Measurements from ENCODE around the gene CELA3B.
"Not testable (repeated sequence)": the region's sequence is repeated elsewhere in the genome, so short reads cannot be mapped to it uniquely, and the experiment has no call there.

CELA3B gene

DNA sequence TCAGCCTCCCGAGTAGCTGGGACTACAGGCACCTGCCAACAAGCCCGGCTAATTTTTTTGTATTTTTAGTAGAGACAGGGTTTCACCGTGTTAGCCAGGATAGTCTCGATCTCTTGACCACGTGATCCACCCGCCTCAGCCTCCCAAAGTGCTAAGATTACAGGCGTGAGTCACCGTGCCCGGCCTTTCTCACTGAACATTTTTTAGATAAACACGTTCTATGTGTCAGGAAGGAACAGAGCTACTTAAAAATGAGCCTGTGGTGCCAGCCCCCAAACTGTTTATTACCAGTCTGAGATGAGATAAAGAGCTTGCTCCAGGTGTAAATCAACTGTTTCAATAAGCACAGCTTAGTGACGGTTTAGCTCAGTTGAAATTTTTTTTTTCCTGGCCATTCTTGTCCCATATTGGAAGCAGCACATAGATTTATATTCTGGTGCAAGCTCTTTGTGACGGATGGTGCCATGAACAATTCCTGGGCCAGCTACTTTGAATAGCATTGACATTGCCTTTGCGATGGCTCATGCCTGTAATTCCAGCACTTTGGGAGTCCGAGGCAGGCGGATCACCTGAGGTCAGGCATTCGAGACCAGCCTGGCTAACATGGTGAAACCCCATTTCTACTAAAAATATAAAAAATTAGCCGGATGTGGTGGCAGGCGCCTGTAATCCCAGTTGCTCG is 33.7 kb upstream of the CELA3B start:
- not testable (repeated sequence) for H3K79me1 ChIP-seq (ENCODE audit: low read depth, low read length); H2BK12ac ChIP-seq (ENCODE audit: low read length)
- WGBS, 2 donors (ENCODE audit: extremely low coverage in 2 of 2, insufficient read length in 2 of 2, insufficient replicate concordance in 1 of 2), result no CpG with 5 or more reads among the region's 19 CpGs

DNA sequence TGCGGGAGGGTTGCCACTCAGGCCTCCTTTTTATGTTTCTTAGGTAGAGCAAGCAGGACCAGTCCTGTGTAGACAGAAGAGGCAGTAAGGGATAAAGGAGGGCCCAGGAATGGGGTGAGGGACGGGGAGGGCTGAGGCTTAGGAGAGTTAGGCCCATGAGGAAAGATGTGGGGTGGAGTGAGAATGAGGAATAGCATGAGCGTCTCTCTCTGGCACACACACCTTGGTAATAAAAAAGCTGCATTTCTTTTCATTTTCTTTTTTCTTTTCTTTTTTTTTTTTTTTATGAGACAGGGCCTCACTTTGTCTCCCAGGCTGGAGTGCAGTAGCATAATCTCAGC is 32.1 kb upstream of the CELA3B start:
- H3K79me1 ChIP-seq (ENCODE audit: low read depth, low read length), result no peaks in the 10 kb centered on the region
- H3K4ac ChIP-seq (ENCODE audit: low read length), result no peak overlapping the region
- peak overlapping the region; percentile 93 for H3K27ac ChIP-seq (replicated peaks; ENCODE audit: low read length)
- no peak overlapping the region for H3K9ac ChIP-seq (ENCODE audit: low read depth, low read length, poor library complexity)
- no peak overlapping the region for H3K23ac ChIP-seq (ENCODE audit: low read depth, low read length, poor library complexity)
- H3K4me1 ChIP-seq (ENCODE audit: control insufficient read depth in 2 of 2, insufficient read depth in 1 of 2, low read depth in 1 of 2, low read length in 2 of 2), result peaks cover 24 to 26% of the 10 kb centered on the region in 2 donors
- WGBS, 2 donors (ENCODE audit: extremely low coverage in 2 of 2, insufficient read length in 2 of 2, insufficient replicate concordance in 1 of 2), result no CpG with 5 or more reads among the region's 3 CpGs
- H3K27me3 ChIP-seq (ENCODE audit: control insufficient read depth in 3 of 3, insufficient read depth in 3 of 3, low read depth in 1 of 3, low read length in 3 of 3), result peaks cover 0 to under 1% (median 0%) of the 10 kb centered on the region in 3 experiments
- H3K9me3 ChIP-seq (replicated peaks in 1 of 2; ENCODE audit: control insufficient read depth in 2 of 2, insufficient read depth in 1 of 2, low read depth in 1 of 2, low read length in 2 of 2), result no peaks in the 10 kb centered on the region
- H2BK12ac ChIP-seq (ENCODE audit: low read length), result peak overlapping the region; percentile 32
- peak overlapping the region; percentile 51 for H3K18ac ChIP-seq (ENCODE audit: low read length)
- H3K36me3 ChIP-seq (replicated peaks in 1 of 2; ENCODE audit: control insufficient read depth in 2 of 2, insufficient read depth in 2 of 2, low read length in 2 of 2), result no peaks in the 10 kb centered on the region
- H2BK120ac ChIP-seq (ENCODE audit: low read depth, low read length), result no peak overlapping the region
- no peak overlapping the region for H4K91ac ChIP-seq (ENCODE audit: low read depth, low read length, poor library complexity)
- H3K14ac ChIP-seq (ENCODE audit: low read length), result no peak overlapping the region
- no peak overlapping the region for H2BK15ac ChIP-seq (ENCODE audit: low read length)
- H2BK5ac ChIP-seq (ENCODE audit: low read length), result no peak overlapping the region
- H4K8ac ChIP-seq (ENCODE audit: low read depth, low read length), result no peak overlapping the region
- H2AFZ ChIP-seq (ENCODE audit: low read length), result peak overlapping the region; percentile 82
- no peak overlapping the region for H3K4me2 ChIP-seq (ENCODE audit: insufficient read depth, low read length, poor library complexity, severe bottlenecking)
- no peak overlapping the region for H3K4me3 ChIP-seq (ENCODE audit: low read length in 2 of 2)
- H2AK5ac ChIP-seq (ENCODE audit: low read depth, low read length), result no peak overlapping the region
- no peak for DNase-seq (ENCODE audit: low spot score)

More for the DNA sequence above, 33.7 kb upstream of the CELA3B start:
- H3K4ac ChIP-seq (ENCODE audit: low read length); H3K23ac ChIP-seq (ENCODE audit: low read depth, low read length, poor library complexity); H3K27me3 ChIP-seq (ENCODE audit: control insufficient read depth in 3 of 3, insufficient read depth in 3 of 3, low read depth in 1 of 3, low read length in 3 of 3); H2AK5ac ChIP-seq (ENCODE audit: low read depth, low read length); H3K14ac ChIP-seq (ENCODE audit: low read length); H3K27ac ChIP-seq (replicated peaks; ENCODE audit: low read length); H3K4me2 ChIP-seq (ENCODE audit: insufficient read depth, low read length, poor library complexity, severe bottlenecking); H3K36me3 ChIP-seq (replicated peaks in 1 of 2; ENCODE audit: control insufficient read depth in 2 of 2, insufficient read depth in 2 of 2, low read length in 2 of 2); H2BK15ac ChIP-seq (ENCODE audit: low read length); H4K8ac ChIP-seq (ENCODE audit: low read depth, low read length); H3K9me3 ChIP-seq (replicated peaks in 1 of 2; ENCODE audit: control insufficient read depth in 2 of 2, insufficient read depth in 1 of 2, low read depth in 1 of 2, low read length in 2 of 2); H4K91ac ChIP-seq (ENCODE audit: low read depth, low read length, poor library complexity); H3K18ac ChIP-seq (ENCODE audit: low read length); DNase-seq (ENCODE audit: low spot score); H2AFZ ChIP-seq (ENCODE audit: low read length); H3K9ac ChIP-seq (ENCODE audit: low read depth, low read length, poor library complexity); H2BK120ac ChIP-seq (ENCODE audit: low read depth, low read length); H3K4me3 ChIP-seq (ENCODE audit: low read length in 2 of 2); H2BK5ac ChIP-seq (ENCODE audit: low read length): not testable (repeated sequence)
- peaks cover 31 to 34% of the 10 kb centered on the region in 2 donors for H3K4me1 ChIP-seq (ENCODE audit: control insufficient read depth in 2 of 2, insufficient read depth in 1 of 2, low read depth in 1 of 2, low read length in 2 of 2)

DNA sequence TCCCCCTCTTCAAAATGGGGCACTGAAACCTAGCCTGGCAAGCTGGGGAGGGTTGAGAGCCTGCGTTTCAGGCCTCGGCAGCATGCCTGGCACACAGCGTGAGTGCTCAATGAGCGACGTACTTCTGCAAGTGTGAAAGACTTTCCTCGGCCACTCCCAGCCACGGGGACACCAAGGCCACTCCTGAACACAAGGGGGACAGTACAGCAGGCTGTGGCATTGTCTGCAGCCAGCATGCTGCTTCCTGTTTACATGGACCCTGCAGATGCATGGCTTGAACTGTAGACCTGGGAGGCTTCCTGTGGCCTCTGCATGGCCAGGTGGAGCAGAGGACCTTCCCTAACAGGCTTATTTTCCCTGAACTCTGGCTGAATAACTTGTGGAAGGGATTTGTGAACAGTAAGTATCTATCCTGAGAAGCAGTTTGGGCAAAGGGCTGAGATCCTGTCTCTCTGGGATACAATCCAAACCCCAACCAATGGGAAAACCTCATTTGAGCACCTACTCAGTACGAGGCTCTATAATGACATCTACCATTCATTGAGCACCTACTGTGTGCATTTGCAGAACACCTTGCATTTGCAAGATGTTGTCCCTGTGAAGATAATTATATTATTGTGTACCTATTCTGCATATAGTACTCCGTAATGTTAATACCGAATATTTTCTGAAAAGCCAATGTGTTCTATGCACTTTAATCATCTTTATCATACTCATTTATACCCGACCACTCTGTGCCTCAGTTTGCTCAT is 29.8 kb upstream of the CELA3B start:
- H4K8ac ChIP-seq (ENCODE audit: low read depth, low read length), result no peak overlapping the region
- H3K9me3 ChIP-seq (replicated peaks in 1 of 2; ENCODE audit: control insufficient read depth in 2 of 2, insufficient read depth in 1 of 2, low read depth in 1 of 2, low read length in 2 of 2), result no peaks in the 10 kb centered on the region
- no peak overlapping the region for H3K27ac ChIP-seq (replicated peaks; ENCODE audit: low read length)
- peaks cover 17 to 26% of the 10 kb centered on the region in 2 donors for H3K4me1 ChIP-seq (ENCODE audit: control insufficient read depth in 2 of 2, insufficient read depth in 1 of 2, low read depth in 1 of 2, low read length in 2 of 2)
- H3K18ac ChIP-seq (ENCODE audit: low read length), result peak overlapping the region; percentile 71
- no peaks in the 10 kb centered on the region for H3K79me1 ChIP-seq (ENCODE audit: low read depth, low read length)
- peak overlapping the region; percentile 41 for H2BK15ac ChIP-seq (ENCODE audit: low read length)
- peak overlapping the region; percentile 54 for H2AFZ ChIP-seq (ENCODE audit: low read length)
- H3K4ac ChIP-seq (ENCODE audit: low read length), result no peak overlapping the region
- H2BK5ac ChIP-seq (ENCODE audit: low read length), result no peak overlapping the region
- H3K4me2 ChIP-seq (ENCODE audit: insufficient read depth, low read length, poor library complexity, severe bottlenecking), result no peak overlapping the region
- H2BK12ac ChIP-seq (ENCODE audit: low read length), result peak overlapping the region; percentile 48
- H3K23ac ChIP-seq (ENCODE audit: low read depth, low read length, poor library complexity), result peak overlapping the region; percentile 2
- peak overlapping the region; percentile 52 for H2BK120ac ChIP-seq (ENCODE audit: low read depth, low read length)
- no peak for DNase-seq (ENCODE audit: low spot score)
- no peak overlapping the region for H4K91ac ChIP-seq (ENCODE audit: low read depth, low read length, poor library complexity)
- no peak overlapping the region for H3K4me3 ChIP-seq (ENCODE audit: low read length in 2 of 2)
- peak overlapping the region; percentile 7 for H3K9ac ChIP-seq (ENCODE audit: low read depth, low read length, poor library complexity)
- WGBS, 2 donors (ENCODE audit: extremely low coverage in 2 of 2, insufficient read length in 2 of 2, insufficient replicate concordance in 1 of 2), result no CpG with 5 or more reads among the region's 11 CpGs
- H3K27me3 ChIP-seq (ENCODE audit: control insufficient read depth in 3 of 3, insufficient read depth in 3 of 3, low read depth in 1 of 3, low read length in 3 of 3), result peaks cover 0 to 17% (median 0%) of the 10 kb centered on the region in 3 experiments
- no peak overlapping the region for H3K14ac ChIP-seq (ENCODE audit: low read length)
- peak overlapping the region; percentile 33 for H2AK5ac ChIP-seq (ENCODE audit: low read depth, low read length)
- no peaks in the 10 kb centered on the region for H3K36me3 ChIP-seq (replicated peaks in 1 of 2; ENCODE audit: control insufficient read depth in 2 of 2, insufficient read depth in 2 of 2, low read length in 2 of 2)

DNA sequence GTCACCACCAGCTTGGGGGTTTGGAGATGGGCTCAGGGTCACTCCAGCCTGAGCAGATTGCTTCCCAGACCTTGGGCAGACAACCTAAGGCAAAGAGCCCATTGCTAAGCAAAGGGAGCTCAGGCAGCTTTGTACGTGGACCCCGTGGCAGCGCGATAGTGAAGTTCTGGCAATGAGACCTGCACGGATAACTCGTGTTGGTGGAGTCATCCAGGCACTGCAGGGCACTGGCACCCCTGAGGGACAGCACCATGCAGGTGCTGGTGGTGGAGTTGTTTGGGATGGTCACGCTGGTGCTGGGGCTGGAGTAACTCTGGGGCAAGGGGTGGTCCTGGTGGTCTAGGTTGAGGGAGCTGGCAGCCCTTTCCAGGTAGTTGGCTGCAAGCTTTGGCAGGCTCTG is 26.1 kb upstream of the CELA3B start:
- no peak overlapping the region for H2AFZ ChIP-seq (ENCODE audit: low read length)
- H3K4ac ChIP-seq (ENCODE audit: low read length), result no peak overlapping the region
- peaks cover 0 to 17% (median 0%) of the 10 kb centered on the region in 3 experiments for H3K27me3 ChIP-seq (ENCODE audit: control insufficient read depth in 3 of 3, insufficient read depth in 3 of 3, low read depth in 1 of 3, low read length in 3 of 3)
- no peak overlapping the region for H3K4me2 ChIP-seq (ENCODE audit: insufficient read depth, low read length, poor library complexity, severe bottlenecking)
- no peak overlapping the region for H4K91ac ChIP-seq (ENCODE audit: low read depth, low read length, poor library complexity)
- H2BK12ac ChIP-seq (ENCODE audit: low read length), result peak overlapping the region; percentile 93
- H3K4me1 ChIP-seq (ENCODE audit: control insufficient read depth in 2 of 2, insufficient read depth in 1 of 2, low read depth in 1 of 2, low read length in 2 of 2), result peaks cover 12 to 16% of the 10 kb centered on the region in 2 donors
- H2BK15ac ChIP-seq (ENCODE audit: low read length), result peak overlapping the region; percentile 77
- no peak overlapping the region for H4K8ac ChIP-seq (ENCODE audit: low read depth, low read length)
- peak overlapping the region; percentile 73 for H3K14ac ChIP-seq (ENCODE audit: low read length)
- H2AK5ac ChIP-seq (ENCODE audit: low read depth, low read length), result peak overlapping the region; percentile 60
- no peaks in the 10 kb centered on the region for H3K79me1 ChIP-seq (ENCODE audit: low read depth, low read length)
- no peaks in the 10 kb centered on the region for H3K36me3 ChIP-seq (replicated peaks in 1 of 2; ENCODE audit: control insufficient read depth in 2 of 2, insufficient read depth in 2 of 2, low read length in 2 of 2)
- peak overlapping the region; percentile 70 for H3K18ac ChIP-seq (ENCODE audit: low read length)
- no peaks in the 10 kb centered on the region for H3K9me3 ChIP-seq (replicated peaks in 1 of 2; ENCODE audit: control insufficient read depth in 2 of 2, insufficient read depth in 1 of 2, low read depth in 1 of 2, low read length in 2 of 2)
- H2BK5ac ChIP-seq (ENCODE audit: low read length), result peak overlapping the region; percentile 76
- no peak overlapping the region for H3K9ac ChIP-seq (ENCODE audit: low read depth, low read length, poor library complexity)
- H3K4me3 ChIP-seq (ENCODE audit: low read length in 2 of 2), result no peak overlapping the region
- no peak overlapping the region for H3K23ac ChIP-seq (ENCODE audit: low read depth, low read length, poor library complexity)
- H3K27ac ChIP-seq (replicated peaks; ENCODE audit: low read length), result no peak overlapping the region
- no peak overlapping the region for H2BK120ac ChIP-seq (ENCODE audit: low read depth, low read length)
- no peak for DNase-seq (ENCODE audit: low spot score)
- WGBS, 2 donors (ENCODE audit: extremely low coverage in 2 of 2, insufficient read length in 2 of 2, insufficient replicate concordance in 1 of 2), result no CpG with 5 or more reads among the region's 7 CpGs

Data from neuronal stem cell (in vitro differentiated cells).